GM12892 (cell line): ENCODE data around the gene LRRTM2.

Experiments used
- POLR2A ChIP-seq: IDR thresholded peaks from 2 replicates; pipeline ENCODE4 v1.6.1; 2011; ENCODE audit warnings: low read depth, low read length, control low read depth
- POLR2AphosphoS5 ChIP-seq: IDR thresholded peaks from 2 replicates; pipeline ENCODE4 v1.6.1; 2011; ENCODE audit warnings: low read depth, low read length, control low read depth

- TF ChIP-seq POLR2A, result no peak
- TF ChIP-seq POLR2AphosphoS5, result no peak
Measured at GRCh38 chr5:138849882-138850281, 25.3 kb downstream of the LRRTM2 start.
